ENCODE results near the gene HOOK1.

The HOOK1 gene

DNA sequence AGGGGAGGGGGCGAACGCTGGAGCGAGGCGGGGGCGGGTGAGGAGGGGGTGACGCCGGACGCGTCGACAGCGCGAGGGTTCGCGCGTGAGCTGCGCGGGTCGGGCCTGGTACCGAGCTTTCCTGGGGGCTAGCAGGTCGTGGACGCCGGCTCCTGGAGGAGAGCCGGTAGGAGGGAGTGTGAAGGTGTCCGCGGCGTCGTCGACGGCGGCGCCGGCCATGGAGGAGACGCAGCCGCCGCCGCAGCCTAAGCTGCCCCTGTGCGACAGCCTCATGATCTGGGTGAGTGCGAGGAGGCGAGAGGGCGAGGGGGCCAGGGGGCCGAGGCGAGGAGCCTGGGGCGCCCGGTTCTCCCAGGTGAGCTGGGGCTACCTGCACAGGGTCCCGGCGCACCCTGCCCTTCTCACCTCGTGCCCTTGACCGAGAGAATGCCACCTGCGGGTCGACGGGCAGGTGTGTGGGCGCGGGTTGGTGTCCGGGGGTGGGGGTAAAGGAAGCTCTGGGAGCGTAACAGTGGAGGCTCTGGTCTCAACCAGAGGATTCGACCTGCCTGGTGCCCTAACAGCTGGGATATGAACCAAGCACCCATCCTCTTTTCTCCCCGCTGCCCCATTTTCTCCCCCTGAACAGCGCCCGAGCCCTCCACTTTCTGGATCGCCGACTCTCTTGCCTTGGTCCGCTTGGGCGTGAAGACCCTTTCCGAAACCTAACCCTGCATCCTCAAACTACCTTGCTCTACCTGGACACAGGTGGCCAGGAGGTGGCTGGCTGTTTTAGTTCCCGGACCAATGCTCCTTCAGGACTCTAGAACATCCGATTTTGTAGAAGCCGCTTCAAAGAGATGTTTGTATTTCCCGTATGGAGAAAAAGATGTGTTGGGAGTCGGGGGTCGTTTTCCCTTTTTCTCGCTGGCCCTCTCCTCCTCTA lies at the start of gene HOOK1:
Gene HOOK1 (plus strand): TSS at position 49 of the 925 bp plus-strand sequence. CDS start 169 bp downstream, at position 218.
- TF ChIP-seq EGR1 (IDR thresholded peaks at IDR 0.05) (peak; percentile 61; the same call in 1 of the 2 replicates), CREB1 (IDR thresholded peaks at IDR 0.05; ENCODE audit: low read depth) (peak; percentile 42; the same call in 1 of the 2 replicates), EP300 (IDR thresholded peaks at IDR 0.05; ENCODE audit: borderline replicate concordance) (no peak), TCF12 (IDR thresholded peaks at IDR 0.05; ENCODE audit: low read depth) (no peak), CEBPB (IDR thresholded peaks at IDR 0.05) (no peak), NFIC (IDR thresholded peaks at IDR 0.05) (no peak), TEAD4 (IDR thresholded peaks at IDR 0.05) (no peak), TAF1 (IDR thresholded peaks at IDR 0.05; ENCODE audit: low read depth) (peak; percentile 48; the same call in 1 of the 2 replicates), ZBTB7A (IDR thresholded peaks at IDR 0.05; ENCODE audit: low read depth) (peak; percentile 58; the same call in 1 of the 2 replicates), FOXM1 (IDR thresholded peaks at IDR 0.05; ENCODE audit: borderline replicate concordance, low read depth) (no peak), YY1 (IDR thresholded peaks at IDR 0.05; ENCODE audit: low read depth) (0 out of 2 replicates have a peak, but pooled peaks have one; percentile 40), RAD21 (IDR thresholded peaks at IDR 0.05; ENCODE audit: low read depth) (no peak)
- TF ChIP-seq, protein P1, sequence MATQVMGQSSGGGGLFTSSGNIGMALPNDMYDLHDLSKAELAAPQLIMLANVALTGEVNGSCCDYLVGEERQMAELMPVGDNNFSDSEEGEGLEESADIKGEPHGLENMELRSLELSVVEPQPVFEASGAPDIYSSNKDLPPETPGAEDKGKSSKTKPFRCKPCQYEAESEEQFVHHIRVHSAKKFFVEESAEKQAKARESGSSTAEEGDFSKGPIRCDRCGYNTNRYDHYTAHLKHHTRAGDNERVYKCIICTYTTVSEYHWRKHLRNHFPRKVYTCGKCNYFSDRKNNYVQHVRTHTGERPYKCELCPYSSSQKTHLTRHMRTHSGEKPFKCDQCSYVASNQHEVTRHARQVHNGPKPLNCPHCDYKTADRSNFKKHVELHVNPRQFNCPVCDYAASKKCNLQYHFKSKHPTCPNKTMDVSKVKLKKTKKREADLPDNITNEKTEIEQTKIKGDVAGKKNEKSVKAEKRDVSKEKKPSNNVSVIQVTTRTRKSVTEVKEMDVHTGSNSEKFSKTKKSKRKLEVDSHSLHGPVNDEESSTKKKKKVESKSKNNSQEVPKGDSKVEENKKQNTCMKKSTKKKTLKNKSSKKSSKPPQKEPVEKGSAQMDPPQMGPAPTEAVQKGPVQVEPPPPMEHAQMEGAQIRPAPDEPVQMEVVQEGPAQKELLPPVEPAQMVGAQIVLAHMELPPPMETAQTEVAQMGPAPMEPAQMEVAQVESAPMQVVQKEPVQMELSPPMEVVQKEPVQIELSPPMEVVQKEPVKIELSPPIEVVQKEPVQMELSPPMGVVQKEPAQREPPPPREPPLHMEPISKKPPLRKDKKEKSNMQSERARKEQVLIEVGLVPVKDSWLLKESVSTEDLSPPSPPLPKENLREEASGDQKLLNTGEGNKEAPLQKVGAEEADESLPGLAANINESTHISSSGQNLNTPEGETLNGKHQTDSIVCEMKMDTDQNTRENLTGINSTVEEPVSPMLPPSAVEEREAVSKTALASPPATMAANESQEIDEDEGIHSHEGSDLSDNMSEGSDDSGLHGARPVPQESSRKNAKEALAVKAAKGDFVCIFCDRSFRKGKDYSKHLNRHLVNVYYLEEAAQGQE (IDR thresholded peaks at IDR 0.05; ENCODE audit: low read depth), result no peak
- TF ChIP-seq, protein P2, sequence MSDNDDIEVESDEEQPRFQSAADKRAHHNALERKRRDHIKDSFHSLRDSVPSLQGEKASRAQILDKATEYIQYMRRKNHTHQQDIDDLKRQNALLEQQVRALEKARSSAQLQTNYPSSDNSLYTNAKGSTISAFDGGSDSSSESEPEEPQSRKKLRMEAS (IDR thresholded peaks at IDR 0.05), result peak; percentile 77
- TF ChIP-seq, protein P3, sequence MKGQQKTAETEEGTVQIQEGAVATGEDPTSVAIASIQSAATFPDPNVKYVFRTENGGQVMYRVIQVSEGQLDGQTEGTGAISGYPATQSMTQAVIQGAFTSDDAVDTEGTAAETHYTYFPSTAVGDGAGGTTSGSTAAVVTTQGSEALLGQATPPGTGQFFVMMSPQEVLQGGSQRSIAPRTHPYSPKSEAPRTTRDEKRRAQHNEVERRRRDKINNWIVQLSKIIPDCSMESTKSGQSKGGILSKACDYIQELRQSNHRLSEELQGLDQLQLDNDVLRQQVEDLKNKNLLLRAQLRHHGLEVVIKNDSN (IDR thresholded peaks at IDR 0.05), result no peak

DNA sequence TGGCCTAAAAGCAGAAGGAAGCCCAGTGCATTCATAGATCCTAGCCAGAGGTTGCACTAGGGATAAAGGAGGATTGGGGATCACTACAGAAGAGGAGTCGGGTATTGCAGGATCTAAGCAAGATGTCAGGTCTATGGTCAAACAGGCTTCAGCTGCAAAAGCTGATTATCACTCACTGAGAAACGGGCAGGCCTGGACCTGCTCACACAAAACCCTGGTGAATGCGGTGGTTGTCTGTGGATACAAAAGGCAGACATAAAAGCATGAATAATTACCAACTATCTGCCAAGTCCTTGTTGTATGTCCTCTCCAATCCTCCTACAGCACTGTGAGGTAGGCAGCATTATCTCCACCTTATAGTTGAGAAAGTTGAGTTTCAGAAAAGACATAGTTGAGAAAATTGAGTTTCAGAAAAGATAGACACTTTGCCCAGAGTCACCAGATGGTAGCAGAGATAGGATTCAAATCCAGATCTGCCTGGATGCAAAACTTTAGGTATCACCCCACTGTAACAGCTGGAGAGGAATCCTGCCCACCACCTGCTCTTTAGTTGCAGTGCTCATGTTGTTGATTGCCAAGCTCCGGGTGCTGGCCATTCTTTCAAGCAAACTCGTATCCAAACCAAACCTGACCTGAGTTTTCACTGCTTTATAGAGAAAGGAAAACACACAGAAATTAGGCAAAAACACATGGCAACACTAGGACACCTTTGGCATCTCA lies 49.6 kb upstream of the HOOK1 start:
- TF ChIP-seq TAF1 (IDR thresholded peaks at IDR 0.05; ENCODE audit: low read depth), result no peak
- TF ChIP-seq RAD21 (IDR thresholded peaks at IDR 0.05; ENCODE audit: low read depth), result no peak
- TF ChIP-seq NFIC (IDR thresholded peaks at IDR 0.05), result no peak
- TF ChIP-seq, protein P2 (IDR thresholded peaks at IDR 0.05), result no peak
- no peak for TF ChIP-seq TEAD4 (IDR thresholded peaks at IDR 0.05)
- TF ChIP-seq CEBPB (IDR thresholded peaks at IDR 0.05), result no peak
- no peak for TF ChIP-seq EP300 (IDR thresholded peaks at IDR 0.05; ENCODE audit: borderline replicate concordance)
- TF ChIP-seq FOXM1 (IDR thresholded peaks at IDR 0.05; ENCODE audit: borderline replicate concordance, low read depth), result no peak
- no peak for TF ChIP-seq CREB1 (IDR thresholded peaks at IDR 0.05; ENCODE audit: low read depth)
- TF ChIP-seq ZBTB7A (IDR thresholded peaks at IDR 0.05; ENCODE audit: low read depth), result no peak
- no peak for TF ChIP-seq TCF12 (IDR thresholded peaks at IDR 0.05; ENCODE audit: low read depth)
- no peak for TF ChIP-seq YY1 (IDR thresholded peaks at IDR 0.05; ENCODE audit: low read depth)
- no peak for TF ChIP-seq EGR1 (IDR thresholded peaks at IDR 0.05)
- TF ChIP-seq, protein P1 (IDR thresholded peaks at IDR 0.05; ENCODE audit: low read depth), result no peak

DNA sequence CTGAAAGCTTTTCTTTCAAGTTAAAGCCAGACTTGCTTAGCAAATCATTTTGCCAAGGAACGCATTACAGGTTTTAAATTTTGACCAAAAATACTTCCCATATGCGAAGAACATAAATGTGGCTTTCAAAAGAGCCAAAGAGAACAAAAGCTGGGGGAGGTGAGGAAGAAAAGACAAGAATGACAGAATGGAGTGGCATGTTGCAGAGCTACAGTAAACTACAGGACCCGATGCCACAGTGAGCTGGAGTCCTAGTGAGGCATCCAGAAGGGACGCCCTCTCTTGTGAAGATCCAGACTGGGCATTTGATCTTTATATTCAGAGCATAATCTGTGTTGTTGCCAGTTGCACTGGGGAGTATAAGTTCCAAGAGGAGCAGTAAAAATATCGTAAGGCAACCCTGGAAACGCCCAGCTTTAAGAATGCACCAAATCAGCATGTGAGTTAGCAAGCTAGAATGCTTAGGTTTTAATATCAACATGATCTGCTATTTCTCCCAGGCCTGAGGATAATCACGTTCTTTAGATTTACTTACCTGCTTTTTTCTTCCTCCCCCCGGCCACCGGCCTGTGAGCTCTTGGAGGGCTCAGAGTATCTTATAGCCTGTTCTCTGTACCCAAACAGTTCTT lies 48.4 kb upstream of the HOOK1 start:
- TF ChIP-seq, protein P1 (IDR thresholded peaks at IDR 0.05; ENCODE audit: low read depth), result no peak
- TF ChIP-seq CREB1 (IDR thresholded peaks at IDR 0.05; ENCODE audit: low read depth), result no peak
- TF ChIP-seq, protein P3 (IDR thresholded peaks at IDR 0.05), result no peak
- no peak for TF ChIP-seq FOXM1 (IDR thresholded peaks at IDR 0.05; ENCODE audit: borderline replicate concordance, low read depth)
- TF ChIP-seq TEAD4 (IDR thresholded peaks at IDR 0.05), result no peak
- no peak for TF ChIP-seq ZBTB7A (IDR thresholded peaks at IDR 0.05; ENCODE audit: low read depth)
- no peak for TF ChIP-seq CEBPB (IDR thresholded peaks at IDR 0.05)
- no peak for TF ChIP-seq EP300 (IDR thresholded peaks at IDR 0.05; ENCODE audit: borderline replicate concordance)
- TF ChIP-seq, protein P2 (IDR thresholded peaks at IDR 0.05), result no peak
- TF ChIP-seq YY1 (IDR thresholded peaks at IDR 0.05; ENCODE audit: low read depth), result no peak
- TF ChIP-seq NFIC (IDR thresholded peaks at IDR 0.05), result no peak
- no peak for TF ChIP-seq TCF12 (IDR thresholded peaks at IDR 0.05; ENCODE audit: low read depth)
- TF ChIP-seq TAF1 (IDR thresholded peaks at IDR 0.05; ENCODE audit: low read depth), result no peak
- TF ChIP-seq RAD21 (IDR thresholded peaks at IDR 0.05; ENCODE audit: low read depth), result no peak
- TF ChIP-seq EGR1 (IDR thresholded peaks at IDR 0.05), result no peak
